ENCODE results near the gene BRMS1.
"Not testable (repeated sequence)": the region's sequence is repeated elsewhere in the genome, so short reads cannot be mapped to it uniquely, and the experiment has no call there.

The BRMS1 gene, protein sequence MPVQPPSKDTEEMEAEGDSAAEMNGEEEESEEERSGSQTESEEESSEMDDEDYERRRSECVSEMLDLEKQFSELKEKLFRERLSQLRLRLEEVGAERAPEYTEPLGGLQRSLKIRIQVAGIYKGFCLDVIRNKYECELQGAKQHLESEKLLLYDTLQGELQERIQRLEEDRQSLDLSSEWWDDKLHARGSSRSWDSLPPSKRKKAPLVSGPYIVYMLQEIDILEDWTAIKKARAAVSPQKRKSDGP

DNA sequence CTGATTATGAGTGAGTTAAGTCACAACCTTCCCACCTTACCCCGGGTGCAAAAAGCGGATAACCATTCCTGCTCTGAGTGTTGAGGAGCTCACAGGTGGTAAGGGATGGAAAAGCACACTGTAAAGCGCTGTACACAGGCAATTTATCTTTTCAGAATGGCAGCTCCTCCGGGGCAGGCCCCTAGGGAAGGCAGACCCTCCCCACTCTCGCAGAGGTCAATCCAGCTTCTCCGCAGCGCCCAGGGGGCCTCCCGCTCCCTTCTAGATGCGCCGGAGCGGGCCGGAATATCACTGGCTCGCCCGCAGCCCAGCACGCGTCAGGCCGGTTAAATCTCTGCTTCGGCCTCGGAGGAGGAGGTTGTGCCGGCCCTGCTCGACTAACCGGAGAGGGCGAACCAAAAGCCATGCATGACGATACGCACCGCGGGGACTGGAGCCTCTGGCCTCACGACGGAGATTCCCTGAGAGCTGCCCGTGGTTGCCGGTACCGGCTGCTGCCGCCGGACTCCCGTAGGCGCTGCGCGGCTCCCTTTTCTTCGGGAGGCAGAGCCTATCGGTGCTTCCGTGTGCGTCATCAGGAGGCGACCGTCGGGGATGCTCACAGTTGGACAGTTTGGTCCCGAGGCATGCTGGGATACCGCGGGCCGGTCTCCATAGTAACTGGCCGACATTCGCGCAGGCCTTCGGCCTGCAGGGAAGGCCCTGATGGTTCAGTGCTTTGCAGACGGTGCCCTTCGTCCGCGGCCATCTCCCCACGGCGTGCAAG is at the start of gene BRMS1:
Gene BRMS1 (minus strand): TSS at position 555 of the 766 bp plus-strand sequence. CDS start 2,870 bp downstream, outside the sequence.
- peak; percentile 52 for DNase-seq

DNA sequence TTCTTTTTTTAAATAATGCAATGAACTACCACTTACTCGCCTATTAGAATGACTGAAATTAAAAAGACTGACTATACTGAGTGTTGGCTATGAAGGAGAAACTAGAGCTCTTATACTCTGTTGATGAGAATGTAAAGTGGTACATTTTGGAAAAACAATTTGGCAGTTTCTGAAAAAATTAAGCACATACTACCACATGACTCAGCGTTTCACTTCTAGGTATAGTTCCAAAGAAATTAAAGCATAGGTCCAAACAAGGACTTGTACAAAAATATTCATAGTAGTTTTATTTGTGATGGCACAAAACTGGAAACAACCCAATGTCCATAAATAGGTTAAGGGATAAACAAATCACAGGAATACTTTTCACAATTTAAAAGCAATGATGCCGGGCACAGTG is 49.0 kb upstream of the BRMS1 start:
- DNase-seq = no peak

DNA sequence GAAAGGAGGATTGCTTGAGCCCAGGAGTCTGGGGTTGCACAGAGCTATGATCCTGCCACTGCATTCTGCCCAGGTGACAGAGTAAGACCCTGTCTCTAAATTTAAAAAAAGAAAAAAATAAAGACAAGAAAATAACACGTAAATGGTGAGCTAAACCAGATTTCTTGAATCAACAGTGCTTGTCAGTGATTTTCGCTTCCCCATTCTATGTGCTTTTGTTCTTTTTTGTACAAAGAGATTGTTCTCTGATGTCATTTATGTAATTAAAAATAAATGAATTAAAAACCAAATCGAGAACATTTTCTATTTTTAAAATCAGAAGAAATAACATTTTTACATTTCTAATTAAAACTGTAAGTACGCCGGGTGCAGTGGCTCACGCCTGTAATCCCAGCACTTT is 46.4 kb upstream of the BRMS1 start:
- no peak for DNase-seq

DNA sequence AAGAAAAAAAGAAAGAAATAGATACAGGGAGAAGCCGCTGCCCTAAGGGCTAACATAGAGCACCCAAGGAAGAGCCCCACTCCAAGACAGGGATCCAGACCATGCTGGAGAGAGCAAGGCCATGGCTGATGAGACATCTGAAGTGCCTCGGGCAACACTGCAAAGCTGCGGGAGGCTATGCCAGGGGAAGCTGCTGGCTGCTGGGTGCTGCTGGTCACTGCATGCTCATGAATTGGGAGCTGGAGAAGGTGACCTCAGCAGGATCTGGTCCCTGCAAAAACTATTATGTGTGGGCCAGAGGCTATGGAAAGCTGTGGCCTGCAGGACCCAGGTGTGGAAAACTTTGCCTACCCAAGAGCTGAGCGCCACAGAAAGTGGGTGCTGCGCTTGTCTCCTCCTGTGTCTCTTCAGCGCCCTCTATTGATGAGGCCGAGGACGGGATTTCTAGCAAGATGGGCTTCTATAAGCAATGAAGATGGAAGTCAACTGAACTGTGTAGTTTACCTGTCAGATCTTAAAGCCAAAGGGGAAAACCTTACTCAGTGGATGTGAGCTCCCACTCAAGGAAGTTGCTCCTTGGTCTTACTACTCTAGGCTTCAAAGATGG is 44.0 kb upstream of the BRMS1 start:
- peak; percentile 5 for DNase-seq

DNA sequence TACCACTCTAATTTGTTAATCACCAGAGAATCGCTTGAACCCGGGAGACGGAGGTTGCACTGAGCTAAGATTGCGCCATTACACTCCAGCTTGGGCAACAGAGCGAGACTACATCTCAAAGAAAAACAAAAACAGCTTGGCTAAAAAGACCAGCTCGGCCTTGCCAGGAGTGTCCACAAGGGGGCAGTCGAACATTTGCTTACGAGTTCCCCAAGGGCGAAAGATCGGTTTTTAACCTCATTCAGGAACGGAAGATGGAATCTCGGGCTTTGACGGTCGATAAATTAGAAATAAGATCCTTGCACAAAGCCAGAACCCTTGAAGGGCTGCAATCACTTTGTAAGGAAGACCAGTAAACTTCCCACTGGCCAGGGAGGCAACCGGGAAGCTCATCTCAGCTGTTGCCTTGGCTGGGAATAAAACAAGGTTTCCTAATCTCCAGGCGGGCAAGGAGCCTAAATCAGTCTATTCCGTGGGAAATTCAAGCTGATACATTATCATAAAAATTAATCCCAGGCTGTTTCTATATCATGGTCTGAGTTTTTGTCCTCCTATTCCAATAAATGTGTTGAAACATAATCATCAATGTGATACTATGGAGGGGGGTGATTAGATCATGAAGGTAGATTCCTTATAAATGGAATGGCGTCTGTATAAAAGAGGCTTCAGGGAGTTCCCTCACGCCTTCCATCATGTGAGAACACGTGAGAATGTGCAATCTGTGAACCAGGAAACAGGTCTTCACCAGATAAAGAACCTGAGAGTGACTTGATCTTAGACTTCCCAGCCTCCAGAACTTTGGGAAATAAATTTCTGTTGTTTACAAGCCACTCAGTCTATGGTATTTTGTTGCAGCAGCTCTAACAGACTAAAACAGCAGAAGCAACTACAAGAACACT is 41.5 kb upstream of the BRMS1 start:
- DNase-seq = peak; percentile 16

DNA sequence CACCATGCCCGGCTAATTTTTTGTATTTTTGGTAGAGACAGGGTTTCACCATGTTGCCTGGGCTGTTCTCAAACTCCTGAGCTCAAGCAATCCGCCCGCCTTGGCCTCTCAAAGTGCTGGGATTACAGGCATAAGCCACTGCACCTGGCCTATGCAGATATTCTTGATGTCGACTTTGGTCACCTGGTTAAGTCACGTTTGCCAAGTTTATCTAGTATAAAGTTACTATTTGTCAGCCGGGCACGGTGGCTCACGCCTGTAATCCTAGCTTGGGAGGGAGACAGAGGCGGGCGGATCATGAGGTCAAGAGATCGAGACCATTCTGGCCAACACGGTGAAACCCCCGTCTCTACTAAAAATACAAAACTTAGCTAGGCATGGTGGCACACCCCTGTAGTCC is 39.4 kb upstream of the BRMS1 start:
- DNase-seq = not testable (repeated sequence)

DNA sequence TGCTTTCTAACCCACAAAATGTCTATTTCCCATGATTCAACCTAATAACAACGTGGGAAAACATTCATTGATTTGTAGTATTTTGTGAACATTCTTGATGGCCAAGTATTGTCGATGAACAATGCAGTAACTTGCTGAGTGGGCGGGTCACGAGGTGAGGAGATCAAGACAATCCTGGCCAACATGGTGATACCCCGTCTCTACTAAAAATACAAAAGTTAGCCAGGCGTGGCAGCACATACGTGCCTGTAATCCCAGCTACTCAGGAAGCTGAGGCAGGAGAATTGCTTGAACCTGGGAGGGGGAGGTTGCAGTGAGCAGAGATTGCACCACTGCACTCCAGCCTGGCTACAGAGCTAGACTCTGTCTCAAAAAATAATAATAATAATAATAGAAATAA is 35.4 kb upstream of the BRMS1 start:
- not testable (repeated sequence) for DNase-seq

DNA sequence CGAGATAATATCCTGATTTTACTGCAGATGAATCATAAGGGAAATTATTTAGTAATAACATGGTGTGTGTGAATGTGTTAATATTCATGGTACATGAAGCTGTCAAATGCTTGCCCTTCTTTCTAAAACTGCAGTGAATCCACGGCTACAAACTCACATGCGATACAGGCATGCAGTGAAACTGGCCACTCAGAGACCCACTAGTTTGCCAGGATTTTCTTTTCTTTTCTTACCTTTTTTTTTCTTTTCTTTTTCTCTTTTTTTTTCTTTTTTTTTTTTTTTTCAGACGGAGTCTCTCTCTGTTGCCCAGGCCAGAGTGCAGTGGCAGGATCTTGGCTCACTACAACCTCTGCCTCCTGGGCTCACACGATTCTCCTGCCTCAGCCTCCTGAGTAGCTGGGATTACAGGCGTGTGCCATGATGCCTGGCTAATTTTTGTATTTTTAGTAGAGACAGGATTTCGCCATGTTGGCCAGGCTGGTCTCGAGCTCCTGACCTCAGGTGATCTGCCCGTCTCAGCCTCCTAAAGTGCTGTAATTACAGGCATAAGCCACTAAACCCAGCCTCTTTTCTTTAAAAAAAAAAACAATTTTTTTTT is 28.9 kb upstream of the BRMS1 start:
- not testable (repeated sequence) for DNase-seq

DNA sequence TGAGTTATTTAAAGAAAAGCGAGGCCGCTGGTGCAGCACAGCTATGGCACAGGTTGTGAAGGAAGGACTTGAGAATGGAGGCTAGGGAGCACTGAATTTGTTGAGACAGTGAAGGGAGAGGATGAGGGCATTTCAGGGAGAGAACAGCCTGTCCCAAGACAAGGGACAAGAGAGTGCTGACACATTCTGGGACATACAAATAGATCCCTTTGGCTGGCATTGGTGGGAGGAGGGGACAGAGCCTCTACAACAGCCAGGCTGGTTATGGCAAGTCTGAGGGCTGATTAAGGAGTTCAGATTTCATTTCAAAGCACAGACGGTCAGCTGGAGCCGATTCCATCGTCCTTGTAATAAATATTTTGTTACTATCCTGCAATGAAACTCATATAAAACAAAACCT is 28.4 kb upstream of the BRMS1 start:
- no peak for DNase-seq

DNA sequence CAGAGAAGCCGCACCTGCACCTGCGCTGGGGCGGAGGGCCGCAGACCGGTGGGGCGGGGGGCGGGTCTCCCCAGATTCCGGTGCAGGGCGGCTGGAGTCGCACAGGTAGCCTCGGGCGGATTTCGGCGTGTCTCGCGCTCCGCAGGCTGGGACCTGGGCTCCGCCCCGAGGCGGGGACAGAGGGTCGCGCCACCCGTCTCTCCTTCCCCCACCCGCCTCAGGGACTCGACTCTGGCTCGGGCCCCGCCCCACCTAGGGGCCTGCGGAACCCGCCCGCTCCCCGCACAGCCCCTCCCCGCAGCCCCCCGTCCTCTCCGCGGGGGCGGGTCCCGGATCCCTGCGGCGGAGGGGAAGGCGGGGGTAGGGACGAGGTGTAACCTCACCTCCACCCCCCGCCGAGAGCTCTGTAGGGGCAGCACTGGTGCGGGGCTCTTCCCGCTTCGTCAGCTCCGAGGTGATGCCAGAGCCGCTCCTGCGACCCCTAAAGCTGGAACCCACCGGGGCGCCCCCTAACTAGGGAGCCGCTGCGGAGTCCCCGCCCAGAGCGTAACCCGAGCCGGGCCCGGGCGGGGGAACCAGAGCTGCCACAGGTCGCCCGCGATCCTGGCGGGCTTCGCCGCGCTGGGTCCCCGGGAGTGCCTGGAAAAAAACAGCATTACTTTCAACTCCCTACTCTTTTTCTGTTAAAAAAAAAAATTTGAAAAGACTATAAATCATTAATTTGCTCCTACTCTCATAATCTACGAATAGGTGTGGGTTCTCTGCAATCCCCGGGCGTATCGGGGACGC is 26.9 kb upstream of the BRMS1 start, which contains the start of gene SLC29A2:
Gene SLC29A2 (minus strand): TSS at position 134 of the 789 bp plus-strand sequence. CDS start 169 bp downstream, outside the sequence.
- peak; percentile 59 for DNase-seq

DNA sequence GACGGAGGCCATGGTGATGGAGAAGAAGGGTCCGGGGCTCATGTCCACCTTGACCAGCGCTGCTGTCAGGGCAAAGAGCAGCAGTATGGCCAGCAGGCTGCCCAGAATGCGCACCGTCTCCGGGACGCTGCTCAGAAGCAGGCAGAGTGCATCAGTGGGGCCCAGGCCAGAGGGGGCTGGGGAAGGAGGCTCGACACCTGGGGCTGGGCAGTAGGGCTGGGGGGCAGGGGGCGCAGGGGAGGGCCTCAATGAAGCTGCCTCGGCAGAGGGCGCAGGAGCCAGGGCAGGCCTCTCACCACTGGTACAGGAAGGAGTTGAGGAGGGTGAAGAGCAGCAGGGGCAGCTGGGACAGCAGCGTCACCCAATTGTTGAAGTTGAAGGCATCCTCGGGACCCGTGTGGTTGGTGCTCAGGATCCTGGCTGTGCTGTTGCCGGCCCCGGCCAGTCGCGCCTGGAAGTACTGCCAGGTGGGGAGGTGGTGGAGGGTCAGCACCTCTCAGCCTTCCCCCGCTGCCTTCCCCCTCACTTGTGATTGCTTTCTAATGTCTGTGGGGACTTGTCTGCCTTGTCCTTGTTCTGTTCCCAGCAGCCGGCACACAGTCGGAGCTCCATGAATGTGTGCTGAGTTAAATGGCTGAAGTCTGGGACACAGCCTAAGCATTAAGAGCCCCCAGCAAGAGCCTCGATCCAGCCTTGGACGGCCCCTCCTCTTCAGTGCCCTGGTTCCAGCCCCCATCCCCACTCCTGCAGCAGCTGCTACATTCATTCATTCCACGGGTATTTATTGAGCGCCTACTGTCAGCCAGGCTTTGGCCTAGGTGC is 24.4 kb upstream of the BRMS1 start:
- DNase-seq = no peak

DNA sequence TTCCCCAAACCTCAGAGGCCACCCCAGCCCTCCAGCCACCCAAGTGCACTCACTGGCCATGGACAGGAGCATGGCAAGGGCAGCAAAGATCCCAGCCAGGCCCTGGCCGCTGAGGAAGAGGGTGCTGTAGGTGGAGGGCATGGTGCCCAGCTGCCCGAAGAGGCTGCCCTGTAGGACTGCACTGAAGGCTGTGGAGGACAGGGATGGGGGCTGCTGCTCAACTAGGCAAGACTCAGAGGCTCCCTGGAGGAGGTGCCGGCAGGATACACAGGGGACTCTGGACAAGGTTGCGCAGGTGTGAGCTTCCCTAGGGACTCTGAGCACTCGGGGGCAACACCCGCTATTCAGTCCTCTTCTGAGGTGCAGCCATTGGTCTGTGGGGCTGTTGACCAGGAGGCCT is 23.6 kb upstream of the BRMS1 start:
- DNase-seq = no peak

DNA sequence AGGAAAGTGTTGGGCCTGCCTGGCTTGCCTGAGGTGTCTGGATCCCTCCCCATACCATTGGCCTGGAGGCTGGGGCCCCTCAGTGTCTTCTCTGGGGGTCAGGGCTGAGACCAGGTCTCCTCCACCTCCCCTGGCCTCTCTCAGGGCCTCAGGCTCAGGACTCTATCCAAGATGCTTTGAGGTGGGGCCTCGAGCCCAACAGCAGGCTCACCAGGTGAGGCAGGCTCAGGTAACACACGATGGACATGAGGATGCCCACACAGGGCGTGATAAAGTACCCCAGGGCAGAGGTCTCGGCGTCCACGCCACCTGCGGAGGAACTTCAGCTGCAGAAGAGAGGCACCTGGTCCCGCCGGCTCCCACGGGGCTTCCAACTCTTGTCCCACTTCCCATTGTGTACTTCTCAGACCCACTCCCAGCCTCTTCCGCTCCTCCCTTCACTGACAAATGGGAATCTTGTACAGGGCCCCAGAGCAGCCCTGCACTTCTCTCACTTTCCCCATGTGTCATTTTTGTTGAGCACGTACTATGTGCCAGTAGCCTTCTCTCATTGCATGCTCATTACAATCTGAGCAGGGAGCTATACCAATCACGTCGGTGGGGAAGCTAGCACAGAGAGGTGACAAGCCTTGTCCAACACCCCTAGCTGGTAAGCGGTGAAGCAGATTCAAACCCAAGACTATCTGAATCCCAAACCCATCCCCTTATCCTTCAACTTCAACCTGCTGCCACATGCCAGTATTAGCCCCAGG is 22.8 kb upstream of the BRMS1 start:
- no peak for DNase-seq

DNA sequence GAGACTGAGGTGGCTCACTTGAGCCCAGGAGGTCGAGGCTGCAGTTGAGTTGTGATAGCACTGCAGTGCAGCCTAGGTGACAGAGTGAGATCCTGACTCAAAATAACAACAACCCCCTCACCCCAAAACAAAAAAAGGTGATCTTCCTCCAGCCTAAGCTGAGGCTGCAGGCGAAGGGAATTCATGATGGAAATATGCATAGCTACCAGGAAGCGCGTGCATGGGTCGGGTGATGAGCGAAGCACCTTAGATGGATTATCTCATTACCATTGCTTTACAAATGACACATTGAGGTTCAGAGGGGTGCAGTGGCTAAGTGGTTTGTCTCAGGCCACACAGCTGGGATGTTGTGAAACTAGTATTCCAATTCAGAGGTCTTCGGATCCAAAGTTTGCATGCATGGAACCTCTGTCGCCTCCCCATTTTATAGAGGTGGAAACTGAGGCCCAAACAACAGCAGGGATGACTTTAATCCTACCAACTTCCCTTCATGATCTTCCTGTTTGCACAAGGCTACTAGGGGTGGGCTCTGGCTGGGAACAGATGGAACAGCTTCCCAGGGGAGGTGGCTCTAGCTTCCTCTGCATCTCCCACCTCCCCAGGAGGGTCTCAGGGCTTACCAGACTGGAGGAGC is 22.1 kb upstream of the BRMS1 start:
- DNase-seq = no peak

DNA sequence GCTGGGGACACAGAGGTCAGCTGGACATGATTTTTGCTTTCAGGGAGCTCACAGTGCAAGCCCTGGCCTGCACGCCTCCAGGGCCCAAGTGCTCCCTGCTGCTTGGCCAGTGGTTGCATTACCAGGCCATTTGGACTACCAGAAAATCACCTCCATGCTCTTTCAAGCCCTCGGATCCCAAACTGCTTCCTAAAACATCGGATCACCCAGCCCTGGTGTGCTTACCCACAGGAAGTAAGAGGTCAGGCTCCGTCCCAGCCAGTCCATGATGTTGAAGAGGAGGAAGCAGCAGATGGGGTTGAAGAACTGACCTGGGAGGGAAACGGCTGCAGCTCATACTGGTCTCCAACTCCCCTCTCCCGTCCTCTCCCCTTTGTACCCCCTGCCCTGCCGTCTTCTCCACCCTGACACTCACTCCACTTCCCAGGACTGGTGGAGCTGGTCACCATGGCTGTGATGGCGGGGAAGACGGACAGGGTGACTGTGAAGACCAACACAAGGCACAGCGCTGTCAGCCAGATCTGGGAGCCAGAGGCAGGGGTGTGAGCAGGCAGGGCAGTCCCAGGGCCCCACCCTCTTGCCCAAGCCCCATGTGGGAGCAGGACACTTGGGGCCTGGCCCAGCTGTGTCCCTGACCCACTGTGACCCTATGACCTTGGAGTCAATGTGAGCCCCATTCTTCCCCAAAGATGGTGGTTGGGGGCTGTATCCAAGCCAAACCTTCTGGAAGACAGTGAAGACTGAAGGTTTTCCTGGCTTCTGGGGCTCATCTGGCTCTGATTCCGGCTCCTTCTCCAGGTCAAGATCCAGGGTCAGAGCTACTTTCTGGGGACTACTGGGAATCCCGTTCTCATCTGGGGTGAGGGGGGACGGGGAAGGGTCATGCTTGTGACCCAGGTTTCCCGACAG is 21.1 kb upstream of the BRMS1 start:
- DNase-seq = no peak

DNA sequence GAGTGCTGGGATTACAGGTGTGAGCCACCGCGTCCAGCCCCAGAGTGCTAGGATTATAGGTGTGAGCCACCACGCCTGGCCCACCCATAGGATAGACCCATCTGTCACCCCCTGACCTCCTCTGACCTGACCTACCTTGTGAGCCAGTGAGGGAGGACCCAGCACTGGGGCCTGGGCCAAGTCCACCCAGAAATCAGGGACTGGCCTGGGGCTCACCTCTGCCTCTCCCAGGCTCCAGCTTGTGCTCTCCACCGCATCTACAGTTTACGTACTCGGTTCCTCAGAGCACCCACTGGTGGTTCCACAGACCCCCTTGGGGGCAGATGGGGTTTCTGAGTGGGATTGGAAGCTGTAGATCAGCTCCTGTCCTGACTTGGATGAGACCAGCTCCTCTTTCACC is 20.3 kb upstream of the BRMS1 start:
- DNase-seq = no peak

DNA sequence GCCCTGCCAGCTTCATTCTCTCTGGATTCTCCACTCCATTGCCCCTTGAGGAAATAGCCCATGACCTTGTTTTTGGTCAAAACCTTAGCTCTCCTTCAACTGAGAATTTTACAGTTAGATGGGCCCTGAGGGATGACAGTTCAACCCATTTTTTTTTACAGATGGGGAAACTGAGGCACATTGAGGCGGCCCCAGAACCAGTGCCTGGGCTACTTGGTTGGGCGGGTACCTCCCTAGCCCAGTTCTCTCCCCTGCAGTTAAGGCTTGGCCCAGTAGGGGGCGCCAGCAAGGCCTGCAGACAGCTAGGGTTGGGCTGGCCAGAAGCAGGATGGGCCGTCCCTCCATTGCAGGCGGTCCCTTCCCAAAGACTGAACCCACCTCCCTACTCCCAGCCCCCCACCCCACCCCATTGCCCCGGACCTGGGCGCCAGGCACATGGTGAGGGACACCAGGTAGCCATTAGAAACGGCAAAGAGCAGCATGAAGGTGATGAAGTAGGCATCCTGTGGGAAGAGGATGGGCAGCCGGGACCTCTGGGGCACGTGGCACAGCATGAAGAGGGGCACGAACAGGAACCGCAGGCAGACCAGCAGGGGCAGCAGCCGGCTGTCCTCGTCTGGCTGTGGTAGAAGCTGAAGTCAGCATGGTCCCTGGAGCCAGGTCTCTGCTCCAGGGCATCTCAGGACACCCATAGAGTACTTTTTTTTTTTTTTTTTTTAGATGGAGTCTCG is 19.1 kb upstream of the BRMS1 start:
- no peak for DNase-seq

DNA sequence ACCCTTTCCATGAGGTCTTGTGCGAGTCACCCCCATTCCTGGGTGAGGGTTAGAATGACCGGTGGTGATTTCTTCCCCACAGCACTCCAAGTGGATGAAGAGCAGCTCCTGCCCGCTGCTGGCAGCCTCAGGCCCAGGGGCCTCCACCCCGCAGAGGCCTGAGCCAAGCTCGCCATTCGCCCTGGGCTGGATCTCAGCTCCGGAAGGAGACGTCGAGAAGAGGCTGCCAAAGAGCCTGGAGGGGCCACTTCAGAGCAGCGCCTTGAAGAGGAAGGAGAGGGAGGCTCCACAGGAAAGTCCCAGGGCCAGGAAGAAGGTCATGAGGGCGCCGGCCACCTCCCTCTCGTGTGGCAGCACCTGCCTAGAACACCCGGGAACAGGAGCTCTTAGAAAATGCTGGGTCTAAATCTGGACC is 18.3 kb upstream of the BRMS1 start:
- no peak for DNase-seq
